Gastrocnemius medialis (tissue), 4 donors: ENCODE data around the gene DAGLB.
"Not testable (repeated sequence)": the region's sequence is repeated elsewhere in the genome, so short reads cannot be mapped to it uniquely, and the experiment has no call there.

ENCODE experiments used
- POLR2A ChIP-seq, 2 donors: fragments of 450-650 bp; IDR thresholded peaks; one replicate each; pipeline ENCODE4 v1.6.1; 2017; ENCODE audit warnings: antibody characterized with exemption in 2 of 2, mild to moderate bottlenecking in 2 of 2, moderate library complexity in 2 of 2
- TF ChIP-seq, protein P1 (sequence below), 5 experiments: fragments of 450-650 bp in 3 of 5; fragments of 200-600 bp in 2 of 5; sonication (generic) in 2 of 5; IDR thresholded peaks in 4 of 5; conservative IDR thresholded peaks in 1 of 5; 1 replicate in 4 of 5; 2 replicates in 1 of 5; pipeline ENCODE4 v1.5.1; 2016 to 2019; ENCODE audit warnings: antibody characterized with exemption in 5 of 5, mild to moderate bottlenecking in 3 of 5, moderate library complexity in 3 of 5

DNA sequence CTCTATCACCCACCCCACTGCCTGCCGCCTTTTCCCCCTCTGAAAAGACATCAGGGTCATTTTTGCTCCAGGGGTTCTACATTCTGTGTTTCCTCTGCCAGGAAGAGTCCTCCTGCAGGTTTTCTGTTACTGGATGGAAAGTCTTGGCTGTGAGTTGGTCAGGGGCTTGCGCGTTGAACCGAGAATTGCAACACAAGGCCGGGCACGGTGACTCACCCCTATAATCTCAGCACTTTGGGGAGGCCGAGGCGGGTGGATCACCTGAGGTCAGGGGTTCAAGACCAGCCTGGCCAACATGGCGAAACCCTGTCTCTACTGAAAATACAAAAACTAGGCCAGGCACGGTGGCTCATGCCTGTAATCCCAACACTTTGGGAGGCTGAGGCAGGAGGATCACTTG lies 2.8 kb upstream of the DAGLB start:
- TF ChIP-seq, protein P1, sequence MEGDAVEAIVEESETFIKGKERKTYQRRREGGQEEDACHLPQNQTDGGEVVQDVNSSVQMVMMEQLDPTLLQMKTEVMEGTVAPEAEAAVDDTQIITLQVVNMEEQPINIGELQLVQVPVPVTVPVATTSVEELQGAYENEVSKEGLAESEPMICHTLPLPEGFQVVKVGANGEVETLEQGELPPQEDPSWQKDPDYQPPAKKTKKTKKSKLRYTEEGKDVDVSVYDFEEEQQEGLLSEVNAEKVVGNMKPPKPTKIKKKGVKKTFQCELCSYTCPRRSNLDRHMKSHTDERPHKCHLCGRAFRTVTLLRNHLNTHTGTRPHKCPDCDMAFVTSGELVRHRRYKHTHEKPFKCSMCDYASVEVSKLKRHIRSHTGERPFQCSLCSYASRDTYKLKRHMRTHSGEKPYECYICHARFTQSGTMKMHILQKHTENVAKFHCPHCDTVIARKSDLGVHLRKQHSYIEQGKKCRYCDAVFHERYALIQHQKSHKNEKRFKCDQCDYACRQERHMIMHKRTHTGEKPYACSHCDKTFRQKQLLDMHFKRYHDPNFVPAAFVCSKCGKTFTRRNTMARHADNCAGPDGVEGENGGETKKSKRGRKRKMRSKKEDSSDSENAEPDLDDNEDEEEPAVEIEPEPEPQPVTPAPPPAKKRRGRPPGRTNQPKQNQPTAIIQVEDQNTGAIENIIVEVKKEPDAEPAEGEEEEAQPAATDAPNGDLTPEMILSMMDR (IDR thresholded peaks at IDR 0.05 in 4 of 5, conservative IDR thresholded peaks at IDR 0.05 in 1 of 5) = not testable (repeated sequence)
- TF ChIP-seq POLR2A (IDR thresholded peaks at IDR 0.05) = not testable (repeated sequence)
